OCI-LY1 (cell line): ENCODE data around the gene PLA2G15.
A peak's percentile ranks its signal among the peaks of the same experiment; 100 is the strongest.

Experiments
- H2AFZ ChIP-seq: fragments of 200-600 bp; sonication (generic), shearing (Covaris generic); 2 replicates; pipeline ENCODE4 v1.6.0; 2014; ENCODE audit warnings: antibody characterized with exemption, mild to moderate bottlenecking, low read length
- H3F3A ChIP-seq: fragments of 200-600 bp; sonication (generic), shearing (Covaris generic); 2 replicates; pipeline ENCODE4 v1.6.0; 2014; ENCODE audit warnings: mild to moderate bottlenecking, antibody characterized with exemption, low read length, moderate library complexity; ENCODE audit not compliant: insufficient read depth
- H3K27ac ChIP-seq: fragments of 200-600 bp; sonication (generic); 2 replicates; pipeline ENCODE4 v1.5.1; 2014; ENCODE audit warnings: low read length, mixed run types, mild to moderate bottlenecking, low read depth; ENCODE audit not compliant: poor library complexity, severe bottlenecking
- H3K27me3 ChIP-seq: fragments of 200-600 bp; sonication (generic); 2 replicates; pipeline ENCODE4 v1.6.0; 2014; ENCODE audit warnings: antibody characterized with exemption, mild to moderate bottlenecking, low read length, moderate library complexity; ENCODE audit not compliant: insufficient read depth
- H3K36me3 ChIP-seq: fragments of 200-600 bp; sonication (generic); 2 replicates; pipeline ENCODE4 v1.6.1; 2014; ENCODE audit warnings: mild to moderate bottlenecking, antibody characterized with exemption, low read length, moderate library complexity, mixed read lengths; ENCODE audit not compliant: insufficient read depth
- H3K4me1 ChIP-seq: fragments of 200-600 bp; sonication (generic); 2 replicates; pipeline ENCODE4 v1.5.1; 2014; ENCODE audit warnings: mild to moderate bottlenecking, low read length, moderate library complexity; ENCODE audit not compliant: insufficient read depth, severe bottlenecking
- H3K4me2 ChIP-seq: fragments of 200-600 bp; sonication (generic), shearing (Covaris generic); 2 replicates; pipeline ENCODE4 v1.6.1; 2014; ENCODE audit warnings: low read length
- H3K4me3 ChIP-seq: fragments of 200-600 bp; sonication (generic); 2 replicates; pipeline ENCODE4 v1.5.1; 2014; ENCODE audit warnings: low read length, low read depth, mild to moderate bottlenecking, mixed read lengths; ENCODE audit not compliant: poor library complexity, severe bottlenecking
- H3K79me2 ChIP-seq: fragments of 200-600 bp; shearing (Covaris generic); 2 replicates; pipeline ENCODE4 v1.6.1; 2016; ENCODE audit warnings: mixed run types, low read length, mixed read lengths; ENCODE audit not compliant: insufficient read depth
- H3K9ac ChIP-seq: fragments of 200-600 bp; sonication (generic), shearing (Covaris generic); 2 replicates; pipeline ENCODE4 v1.6.1; 2014; ENCODE audit warnings: mild to moderate bottlenecking, low read length, mixed read lengths
- H3K9me2 ChIP-seq: fragments of 200-600 bp; sonication (generic), shearing (Covaris generic); 2 replicates; pipeline ENCODE4 v1.6.1; 2014; ENCODE audit warnings: low read depth, mild to moderate bottlenecking, low read length, mixed read lengths
- H3K9me3 ChIP-seq: fragments of 200-600 bp; shearing (Covaris generic); 2 replicates; pipeline ENCODE4 v1.6.1; 2014; ENCODE audit warnings: low read length, mixed read lengths
- H4K20me1 ChIP-seq: fragments of 200-600 bp; sonication (generic), shearing (Covaris generic); 2 replicates; pipeline ENCODE4 v1.6.0; 2016; ENCODE audit warnings: mild to moderate bottlenecking, low read length; ENCODE audit not compliant: insufficient read depth
- EZH2 ChIP-seq: fragments of 200-600 bp; sonication (generic), shearing (Covaris generic); IDR thresholded peaks from 2 replicates; pipeline ENCODE4 v1.8.0; 2017; ENCODE audit warnings: borderline replicate concordance, mixed run types, mild to moderate bottlenecking, antibody characterized with exemption, low read length, moderate library complexity, mixed read lengths
- TF ChIP-seq, protein P1 (sequence below): fragments of 200-600 bp; sonication (generic), shearing (Covaris generic); IDR thresholded peaks from 2 replicates; pipeline ENCODE4 v1.5.1; 2017; ENCODE audit warnings: mild to moderate bottlenecking, antibody characterized with exemption, low read length, moderate library complexity, mixed read lengths

Gene PLA2G15

DNA sequence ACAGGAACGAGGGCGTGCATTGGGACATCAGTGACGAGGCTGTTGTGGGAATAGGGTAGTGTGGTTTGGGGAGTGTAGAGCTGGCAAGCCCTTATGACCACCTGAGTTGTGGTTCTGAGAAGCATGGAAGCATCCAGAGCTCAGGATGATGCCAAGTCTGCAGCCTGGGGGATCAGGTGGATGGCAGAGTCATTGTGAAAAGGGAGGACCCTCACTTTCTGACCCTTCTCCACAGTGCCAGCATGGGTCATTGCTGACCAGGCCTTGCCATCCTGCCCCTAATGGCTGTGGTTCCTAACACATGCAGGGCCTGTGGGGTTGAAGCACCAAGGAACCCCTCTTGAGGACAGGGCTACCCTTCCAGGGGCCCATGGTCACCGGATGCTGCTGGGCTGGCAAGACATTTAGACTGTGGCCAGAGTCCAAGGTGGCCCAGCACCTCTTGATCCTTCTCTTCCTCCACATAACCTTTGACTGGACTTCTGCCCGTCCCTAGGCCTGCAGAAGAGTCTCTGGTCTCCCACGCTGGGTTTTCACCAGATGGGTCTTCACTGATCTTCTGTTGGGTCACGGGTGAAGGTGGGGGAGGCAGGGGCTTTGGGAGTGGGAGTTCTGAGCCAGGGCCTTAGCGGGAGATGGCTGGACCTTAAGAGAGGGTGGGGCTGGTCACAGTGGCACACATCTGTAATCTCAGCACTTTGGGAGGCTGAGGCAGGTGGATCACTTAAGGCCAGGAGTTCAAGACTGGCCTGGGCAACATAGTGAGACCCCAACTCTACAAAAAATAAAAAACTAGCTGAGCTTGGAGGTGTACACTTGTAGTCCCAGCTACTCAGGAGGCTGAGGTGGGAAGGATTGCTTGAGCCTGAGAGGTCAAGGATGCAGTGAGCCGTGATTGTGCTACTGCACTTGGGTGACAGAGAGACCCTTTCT, 2.0 kb upstream of the PLA2G15 start:
- Histone ChIP-seq H3K79me2 (no peaks in the 10 kb centered on the region), H2AFZ (no peak overlapping the region), H3K27me3 (no peaks in the 10 kb centered on the region), H3K4me3 (no peak overlapping the region), H3K9ac (no peak overlapping the region), H3K4me1 (peaks cover 40% of the 10 kb centered on the region), H3K27ac (no peak overlapping the region), H3K4me2 (no peak overlapping the region), H3K9me3 (no peaks in the 10 kb centered on the region), H3K36me3 (no peaks in the 10 kb centered on the region; the same call in 1 of the 2 replicates), H4K20me1 (no peaks in the 10 kb centered on the region), H3F3A (no peaks in the 10 kb centered on the region), H3K9me2 (no peaks in the 10 kb centered on the region)
- TF ChIP-seq EZH2: no peak
- TF ChIP-seq, protein P1, sequence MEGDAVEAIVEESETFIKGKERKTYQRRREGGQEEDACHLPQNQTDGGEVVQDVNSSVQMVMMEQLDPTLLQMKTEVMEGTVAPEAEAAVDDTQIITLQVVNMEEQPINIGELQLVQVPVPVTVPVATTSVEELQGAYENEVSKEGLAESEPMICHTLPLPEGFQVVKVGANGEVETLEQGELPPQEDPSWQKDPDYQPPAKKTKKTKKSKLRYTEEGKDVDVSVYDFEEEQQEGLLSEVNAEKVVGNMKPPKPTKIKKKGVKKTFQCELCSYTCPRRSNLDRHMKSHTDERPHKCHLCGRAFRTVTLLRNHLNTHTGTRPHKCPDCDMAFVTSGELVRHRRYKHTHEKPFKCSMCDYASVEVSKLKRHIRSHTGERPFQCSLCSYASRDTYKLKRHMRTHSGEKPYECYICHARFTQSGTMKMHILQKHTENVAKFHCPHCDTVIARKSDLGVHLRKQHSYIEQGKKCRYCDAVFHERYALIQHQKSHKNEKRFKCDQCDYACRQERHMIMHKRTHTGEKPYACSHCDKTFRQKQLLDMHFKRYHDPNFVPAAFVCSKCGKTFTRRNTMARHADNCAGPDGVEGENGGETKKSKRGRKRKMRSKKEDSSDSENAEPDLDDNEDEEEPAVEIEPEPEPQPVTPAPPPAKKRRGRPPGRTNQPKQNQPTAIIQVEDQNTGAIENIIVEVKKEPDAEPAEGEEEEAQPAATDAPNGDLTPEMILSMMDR: no peak

DNA sequence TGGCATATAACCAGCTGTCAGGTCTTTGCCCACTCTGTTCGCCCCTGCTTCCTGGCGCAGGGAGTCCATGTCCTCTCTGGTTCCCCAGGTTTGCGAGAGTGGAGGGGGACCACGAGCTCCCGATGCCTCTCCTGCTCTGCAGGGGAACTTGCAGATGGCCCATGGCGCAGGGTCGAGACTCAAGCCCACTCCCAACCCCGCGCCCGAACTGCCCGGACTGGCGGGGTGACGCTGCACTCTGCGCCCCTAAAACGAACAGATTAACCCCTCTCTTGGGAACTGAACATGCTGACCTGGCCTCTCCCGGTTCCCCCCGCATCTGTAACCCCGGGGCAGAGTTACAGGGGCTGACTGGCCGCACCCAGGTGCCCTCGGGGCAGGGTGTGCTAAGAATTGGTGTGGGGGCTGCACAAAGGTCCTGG, 681 bp upstream of the PLA2G15 start:
- H3K4me1 ChIP-seq: peaks cover 38% of the 10 kb centered on the region

DNA sequence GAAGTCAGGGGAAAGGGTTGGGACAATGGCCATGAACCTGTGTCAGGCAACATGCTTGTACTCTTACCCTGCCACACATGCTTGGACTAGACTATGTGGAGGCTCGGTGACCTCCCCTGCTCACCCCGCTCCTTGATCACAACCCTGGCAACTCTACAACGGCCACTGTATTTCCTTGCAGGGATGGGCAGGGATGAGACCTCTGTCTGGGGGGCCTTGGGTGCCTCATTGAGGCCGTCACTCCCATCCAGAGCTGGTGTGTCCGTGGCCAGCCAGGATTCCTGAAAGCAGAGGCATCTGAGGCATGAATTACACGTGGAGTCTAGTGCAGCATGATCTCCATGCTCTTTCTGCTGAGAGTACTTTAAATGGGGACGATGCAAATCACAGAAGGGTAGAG, 948 bp downstream of the PLA2G15 start:
- H2AFZ ChIP-seq: no peak overlapping the region
- TF ChIP-seq, protein P1: no peak
- TF ChIP-seq EZH2: no peak
- H3K4me3 ChIP-seq: peak overlapping the region; percentile 88

More for the DNA sequence above, 681 bp upstream of the PLA2G15 start:
- no peaks in the 10 kb centered on the region for H3K27me3 ChIP-seq
- TF ChIP-seq EZH2: no peak
- TF ChIP-seq, protein P1: no peak
- H3F3A ChIP-seq: no peaks in the 10 kb centered on the region
- peak overlapping the region; percentile 88 for H3K4me3 ChIP-seq
- H3K79me2 ChIP-seq: no peaks in the 10 kb centered on the region
- H4K20me1 ChIP-seq: no peaks in the 10 kb centered on the region
- peak overlapping the region; percentile 87 for H3K9ac ChIP-seq
- no peak overlapping the region for H3K27ac ChIP-seq
- peaks cover 11% of the 10 kb centered on the region for H3K36me3 ChIP-seq
- no peaks in the 10 kb centered on the region for H3K9me3 ChIP-seq
- H3K4me2 ChIP-seq: peak overlapping the region; percentile 77
- no peaks in the 10 kb centered on the region for H3K9me2 ChIP-seq
- no peak overlapping the region for H2AFZ ChIP-seq

More for the DNA sequence above, 948 bp downstream of the PLA2G15 start:
- Histone ChIP-seq H3K27me3 (no peaks in the 10 kb centered on the region), H3K9me3 (no peaks in the 10 kb centered on the region), H3K4me2 (peak overlapping the region; percentile 91), H3K36me3 (peaks cover 17% of the 10 kb centered on the region), H3K9me2 (no peaks in the 10 kb centered on the region), H3K4me1 (peaks cover 44% of the 10 kb centered on the region), H3K79me2 (no peaks in the 10 kb centered on the region), H3F3A (no peaks in the 10 kb centered on the region), H3K9ac (peak overlapping the region; percentile 84), H3K27ac (peak overlapping the region; percentile 71), H4K20me1 (no peaks in the 10 kb centered on the region)
